Measurements from ENCODE around the gene PSTPIP1. TPM values are rescaled to one million over a fixed set of nuclear protein-coding genes. Genes with fewer than 3 reads are reported as not detected.
A peak's percentile ranks its signal among the peaks of the same experiment; 100 is the strongest.

Gene PSTPIP1
- total and polyA plus RNA-seq, 2 experiments from 2014 or later, result 0.80 TPM; not detected in 1

- no peak for DNase-seq
- Histone ChIP-seq H2AFZ (no peak overlapping the region), H3F3A (ENCODE audit: insufficient read depth) (no peaks in the 10 kb centered on the region; the same call in 1 of the 2 replicates), H3K27ac (no peak overlapping the region), H3K27me3 (replicated peaks; ENCODE audit: insufficient read depth) (no peaks in the 10 kb centered on the region), H3K4me2 (ENCODE audit: unreplicated experiment) (no peak overlapping the region), H3K79me2 (ENCODE audit: insufficient read depth) (no peaks in the 10 kb centered on the region), H3K4me1 (ENCODE audit: insufficient read depth) (no peaks in the 10 kb centered on the region), H3K9ac (no peak overlapping the region), H3K9me3 (ENCODE audit: low read depth) (no peaks in the 10 kb centered on the region), H4K20me1 (ENCODE audit: insufficient read depth) (no peaks in the 10 kb centered on the region), H3K4me3 (no peak overlapping the region), H3K36me3 (ENCODE audit: low read depth) (no peaks in the 10 kb centered on the region), H3K9me2 (ENCODE audit: insufficient read depth) (no peaks in the 10 kb centered on the region)
- TF ChIP-seq EZH2 (IDR thresholded peaks at IDR 0.05; ENCODE audit: insufficient read depth, poor library complexity, severe bottlenecking), result no peak
- no peak for TF ChIP-seq EZH2phosphoT487 (IDR thresholded peaks at IDR 0.05; ENCODE audit: insufficient read depth, low read depth)
- 72 to 79% methylated on average over 12 of the region's 12 CpGs for WGBS, 2 experiments (ENCODE audit: low coverage in 1 of 2, low lambda C conversion rate in 2 of 2, missing lambda C conversion rate in 2 of 2)
- in situ Hi-C loops (cut with MboI), result no loop called here
Measured at GRCh38 chr15:77037388-77038209, 42.7 kb downstream of the PSTPIP1 start.

- DNase-seq, result peak; percentile 58
- H3K4me3 ChIP-seq, result no peak overlapping the region
- no peak overlapping the region for H3K4me2 ChIP-seq (ENCODE audit: unreplicated experiment)
- no peaks in the 10 kb centered on the region for H3K9me2 ChIP-seq (ENCODE audit: insufficient read depth)
- no peaks in the 10 kb centered on the region for H3K4me1 ChIP-seq (ENCODE audit: insufficient read depth)
- 90 to 93% methylated on average over 6 to 10 of the region's 10 CpGs for WGBS, 2 experiments (ENCODE audit: low coverage in 1 of 2, low lambda C conversion rate in 2 of 2, missing lambda C conversion rate in 2 of 2)
- no peaks in the 10 kb centered on the region; the same call in 1 of the 2 replicates for H3F3A ChIP-seq (ENCODE audit: insufficient read depth)
- H4K20me1 ChIP-seq (ENCODE audit: insufficient read depth), result no peaks in the 10 kb centered on the region
- H3K36me3 ChIP-seq (ENCODE audit: low read depth), result no peaks in the 10 kb centered on the region
- no peak for TF ChIP-seq EZH2phosphoT487 (IDR thresholded peaks at IDR 0.05; ENCODE audit: insufficient read depth, low read depth)
- H3K9ac ChIP-seq, result no peak overlapping the region
- no peaks in the 10 kb centered on the region for H3K9me3 ChIP-seq (ENCODE audit: low read depth)
- no peak overlapping the region for H2AFZ ChIP-seq
- H3K27ac ChIP-seq, result no peak overlapping the region
- H3K27me3 ChIP-seq (replicated peaks; ENCODE audit: insufficient read depth), result no peaks in the 10 kb centered on the region
- in situ Hi-C loops (cut with MboI), result no loop called here
- H3K79me2 ChIP-seq (ENCODE audit: insufficient read depth), result no peaks in the 10 kb centered on the region
Measured at GRCh38 chr15:77038312-77039216, 43.6 kb downstream of the PSTPIP1 start.

- in situ Hi-C loops (cut with MboI), result no loop called here
- Histone ChIP-seq H3K27ac (no peak overlapping the region), H3K9ac (no peak overlapping the region), H3K36me3 (ENCODE audit: low read depth) (no peaks in the 10 kb centered on the region), H3K9me2 (ENCODE audit: insufficient read depth) (no peaks in the 10 kb centered on the region), H3K27me3 (replicated peaks; ENCODE audit: insufficient read depth) (no peaks in the 10 kb centered on the region), H4K20me1 (ENCODE audit: insufficient read depth) (no peaks in the 10 kb centered on the region), H3K9me3 (ENCODE audit: low read depth) (no peaks in the 10 kb centered on the region), H3F3A (ENCODE audit: insufficient read depth) (no peaks in the 10 kb centered on the region; the same call in 1 of the 2 replicates), H3K4me1 (ENCODE audit: insufficient read depth) (no peaks in the 10 kb centered on the region), H3K4me3 (no peak overlapping the region), H3K79me2 (ENCODE audit: insufficient read depth) (no peaks in the 10 kb centered on the region), H2AFZ (no peak overlapping the region), H3K4me2 (ENCODE audit: unreplicated experiment) (no peak overlapping the region)
- no peak for TF ChIP-seq EZH2phosphoT487 (IDR thresholded peaks at IDR 0.05; ENCODE audit: insufficient read depth, low read depth)
- DNase-seq, result no peak
- WGBS, 2 experiments (ENCODE audit: low coverage in 1 of 2, low lambda C conversion rate in 2 of 2, missing lambda C conversion rate in 2 of 2), result 83 to 89% methylated on average over 5 of the region's 5 CpGs
Measured at GRCh38 chr15:77039217-77039533, 44.2 kb downstream of the PSTPIP1 start.

- Histone ChIP-seq H3K9me2 (ENCODE audit: insufficient read depth) (no peaks in the 10 kb centered on the region), H3K9ac (no peak overlapping the region), H4K20me1 (ENCODE audit: insufficient read depth) (no peaks in the 10 kb centered on the region), H3K4me3 (no peak overlapping the region), H3K4me1 (ENCODE audit: insufficient read depth) (no peaks in the 10 kb centered on the region), H3K79me2 (ENCODE audit: insufficient read depth) (no peaks in the 10 kb centered on the region), H3K9me3 (ENCODE audit: low read depth) (no peaks in the 10 kb centered on the region), H2AFZ (no peak overlapping the region), H3K36me3 (ENCODE audit: low read depth) (no peaks in the 10 kb centered on the region), H3K27ac (no peak overlapping the region), H3K4me2 (ENCODE audit: unreplicated experiment) (no peak overlapping the region), H3F3A (ENCODE audit: insufficient read depth) (no peaks in the 10 kb centered on the region; the same call in 1 of the 2 replicates), H3K27me3 (replicated peaks; ENCODE audit: insufficient read depth) (no peaks in the 10 kb centered on the region)
- in situ Hi-C loops (cut with MboI), result no loop called here
- no peak for DNase-seq
- 88 to 90% methylated on average over 8 of the region's 8 CpGs for WGBS, 2 experiments (ENCODE audit: low coverage in 1 of 2, low lambda C conversion rate in 2 of 2, missing lambda C conversion rate in 2 of 2)
- TF ChIP-seq EZH2phosphoT487 (IDR thresholded peaks at IDR 0.05; ENCODE audit: insufficient read depth, low read depth), result no peak
- TF ChIP-seq EZH2 (IDR thresholded peaks at IDR 0.05; ENCODE audit: insufficient read depth, poor library complexity, severe bottlenecking), result no peak
Measured at GRCh38 chr15:77039848-77040247, 44.9 kb downstream of the PSTPIP1 start.

Data from GM23248 (cell line).